Activated naive CD4-positive, alpha-beta T cell (primary cell): ENCODE measurements around the gene GNE.
"Not testable (repeated sequence)": the region's sequence is repeated elsewhere in the genome, so short reads cannot be mapped to it uniquely, and the experiment has no call there.

Experiments
- DNase-seq, 4 experiments: peaks; one replicate each; lab custom pipeline; 2025; lab: John Stamatoyannopoulos, UW

The GNE gene

DNA sequence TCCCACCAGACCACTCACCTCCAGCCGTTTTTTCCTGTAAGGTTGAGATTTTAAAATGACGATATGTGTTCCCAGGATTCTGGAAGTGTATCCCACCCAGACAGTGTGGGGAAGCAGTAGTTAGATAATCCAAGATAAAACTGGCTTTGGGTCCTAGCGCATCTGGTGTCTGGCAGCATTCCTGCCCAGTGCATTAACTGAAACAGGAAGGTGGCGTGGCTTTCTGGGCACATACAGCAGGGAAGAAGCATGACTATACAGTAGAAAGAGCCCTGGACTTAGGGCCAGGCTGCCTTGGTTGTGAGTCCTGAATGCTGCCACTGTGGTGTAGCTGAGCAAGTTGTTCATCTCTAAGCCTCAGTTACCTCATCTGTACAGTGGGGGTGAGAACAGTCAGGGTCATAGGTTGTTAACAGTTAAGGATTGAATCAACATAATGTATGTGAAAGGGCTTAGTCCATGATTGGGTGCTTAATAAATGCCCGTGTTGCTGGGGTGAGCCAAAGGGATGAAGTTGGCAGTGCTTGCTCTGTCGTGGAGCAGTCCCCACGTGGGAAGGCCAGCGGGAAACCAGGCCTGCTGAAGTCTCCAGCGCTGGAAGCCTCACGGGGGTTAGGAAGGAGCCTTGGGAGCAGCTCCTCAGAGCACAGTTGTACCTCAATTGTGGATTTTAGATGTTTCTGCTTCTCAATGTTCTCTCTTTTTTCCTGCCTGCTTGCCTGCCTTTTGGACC, 49.6 kb downstream of the GNE start:
- DNase-seq: no peak

DNA sequence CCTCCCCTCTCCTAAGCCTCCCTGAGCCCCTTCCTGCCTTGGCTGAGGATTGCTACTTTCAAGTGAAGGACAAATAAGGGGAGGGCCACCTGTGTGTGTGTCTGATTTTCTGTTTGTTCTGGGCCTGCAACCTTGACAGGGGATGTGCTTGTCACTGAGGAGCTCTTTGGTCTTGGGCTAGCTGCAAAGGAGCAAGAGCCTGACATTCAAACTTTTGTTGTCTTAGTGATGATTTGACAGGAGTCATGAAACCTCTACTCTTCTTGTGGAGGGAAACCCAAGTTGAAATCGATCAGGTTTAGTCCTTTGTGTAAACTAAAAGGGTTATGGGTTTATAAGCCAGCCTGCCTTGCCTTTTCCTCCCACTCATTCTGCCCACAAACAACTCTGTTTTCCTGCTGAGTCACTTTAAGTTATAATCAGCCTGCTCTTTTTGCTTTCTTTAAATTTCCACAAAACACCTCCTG, 50.7 kb downstream of the GNE start:
- no peak for DNase-seq

DNA sequence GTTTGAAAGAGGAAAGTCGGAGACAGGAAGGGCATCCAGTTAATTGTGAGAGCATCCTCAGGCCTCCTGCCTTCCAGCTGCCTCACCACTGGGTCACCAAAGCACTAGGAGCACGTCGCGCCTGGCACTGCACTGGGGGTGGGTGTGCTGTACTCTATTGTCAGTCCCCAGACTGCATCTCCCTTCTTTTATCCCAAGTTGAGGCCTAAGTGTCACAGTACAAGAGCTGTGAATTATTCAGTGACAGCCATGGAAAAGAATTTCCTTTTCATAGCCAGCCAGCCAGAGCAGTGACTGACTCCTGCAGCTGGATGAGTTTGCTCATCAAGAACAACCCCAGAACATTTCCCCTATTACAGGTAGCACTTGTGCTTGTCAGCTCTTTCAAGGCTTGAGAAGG, 51.2 kb downstream of the GNE start:
- no peak for DNase-seq

DNA sequence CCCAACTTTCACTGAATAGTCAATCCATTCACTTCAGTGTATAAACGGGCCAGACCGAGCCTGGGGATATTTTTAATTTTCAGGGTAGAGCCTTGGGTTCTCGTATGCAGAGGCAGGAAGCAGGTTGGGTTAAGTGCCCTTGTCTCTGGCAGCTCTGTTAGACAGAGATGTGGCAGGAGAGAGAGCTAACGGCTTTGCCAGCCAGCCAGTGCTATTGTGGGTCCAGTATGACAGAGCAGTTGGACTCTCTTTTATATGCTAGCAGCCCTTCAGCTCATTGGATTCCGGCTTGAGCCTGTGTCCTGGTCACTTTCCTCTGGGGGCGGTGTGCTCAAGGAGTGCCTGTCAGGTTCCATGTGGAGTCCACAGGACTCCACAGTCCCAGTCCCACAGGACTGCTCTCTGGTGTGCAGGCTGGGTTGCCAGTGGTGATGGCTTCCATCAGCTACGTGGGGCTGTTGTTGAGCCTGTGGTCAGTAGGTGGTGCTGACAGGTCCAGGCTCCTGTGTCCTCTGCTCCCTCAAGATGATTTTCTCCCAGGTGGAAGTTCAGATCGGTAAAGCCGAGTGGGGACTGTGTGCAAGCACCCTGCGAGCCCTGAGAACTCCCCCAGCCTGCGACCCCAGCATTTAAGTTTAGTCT, 53.2 kb downstream of the GNE start:
- no peak for DNase-seq

DNA sequence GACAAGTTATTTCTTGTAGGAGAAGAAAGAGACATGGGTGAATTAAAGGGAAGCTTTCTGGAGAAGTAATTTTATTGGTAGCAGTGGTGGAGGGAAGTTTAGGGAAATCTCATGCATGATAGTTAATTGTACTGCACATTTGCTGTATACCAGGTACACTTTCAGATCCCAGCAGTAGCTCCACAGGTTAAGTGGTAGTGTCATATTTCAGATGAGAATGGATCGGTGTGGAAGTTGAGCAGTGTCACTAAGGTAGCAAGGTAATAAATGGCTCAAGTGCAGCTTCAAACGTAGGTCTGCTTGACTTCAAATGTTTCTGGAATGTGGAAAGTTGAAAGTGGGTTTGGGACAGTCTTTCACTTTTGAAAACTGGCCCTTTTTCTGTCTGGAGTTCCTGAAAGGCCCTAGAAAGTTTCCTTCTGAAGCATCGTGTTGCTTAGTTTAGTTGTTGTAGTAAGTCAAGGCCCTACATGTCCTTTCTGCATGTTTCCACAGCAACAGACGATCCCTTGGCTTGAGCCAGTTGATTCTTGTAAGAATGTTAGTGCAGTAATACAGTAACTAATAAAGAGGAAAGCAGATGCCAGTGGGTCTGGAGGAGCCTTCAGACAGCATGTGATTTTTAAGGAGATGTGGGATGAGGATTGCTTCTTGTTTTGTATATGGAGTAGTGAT, 63.8 kb downstream of the GNE start:
- no peak for DNase-seq

DNA sequence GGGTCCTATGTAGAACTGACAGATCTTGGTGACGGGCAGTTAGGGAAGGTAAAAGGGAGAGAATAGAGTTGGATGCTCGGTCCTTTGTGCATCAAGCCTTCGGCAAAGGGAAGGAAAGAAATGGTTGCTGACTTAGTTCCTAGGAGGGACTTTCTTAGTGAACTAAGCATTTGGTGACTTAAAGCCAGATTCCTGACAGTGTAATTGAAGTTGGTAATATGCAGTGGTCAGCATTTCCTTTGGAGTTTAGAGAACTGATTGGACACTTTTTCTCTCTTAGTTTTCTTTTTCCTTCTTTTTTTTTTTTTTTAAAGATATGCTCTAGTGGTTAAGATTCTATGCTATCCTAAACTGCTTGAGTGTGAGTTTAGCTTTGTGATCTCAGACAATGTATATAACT, 65.2 kb downstream of the GNE start:
- no peak for DNase-seq

DNA sequence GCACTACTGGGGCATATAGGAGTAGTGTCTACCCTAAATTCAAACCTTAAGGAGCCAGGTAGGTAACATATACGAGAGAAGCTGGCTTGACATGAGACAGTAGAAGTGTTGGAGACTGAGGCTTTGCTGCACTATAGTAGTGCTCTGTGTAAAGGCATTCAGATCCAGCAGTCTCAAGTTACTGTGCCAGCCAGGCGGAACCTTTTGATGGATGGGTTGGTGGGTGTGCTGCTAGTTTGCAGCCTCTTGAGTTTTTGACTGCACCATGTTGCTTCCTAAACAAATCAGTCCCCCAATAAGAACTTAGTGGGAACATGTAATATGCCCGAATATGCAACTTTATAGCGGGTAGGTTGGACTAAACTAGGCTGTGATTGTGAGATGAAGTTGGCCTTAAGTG, 66.1 kb downstream of the GNE start:
- DNase-seq: no peak

DNA sequence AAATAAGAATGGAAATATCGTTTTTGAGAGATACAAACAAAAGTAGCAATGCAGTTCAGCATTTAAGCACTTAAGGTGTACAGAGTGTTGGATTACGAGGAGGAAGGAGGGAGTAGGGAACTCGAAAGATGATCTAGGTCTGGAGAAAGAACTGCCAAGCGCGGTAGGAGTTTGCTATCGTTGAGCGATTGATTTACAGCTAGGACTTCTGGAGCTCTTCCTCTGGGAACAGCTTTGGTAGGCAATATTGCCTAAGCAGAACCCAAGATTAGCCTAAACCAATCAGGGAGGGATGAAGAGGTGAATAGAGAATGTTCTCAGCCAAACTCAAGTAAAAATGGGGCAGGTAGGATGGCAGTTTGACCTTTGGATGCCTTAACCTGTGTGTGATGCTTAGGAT, 66.6 kb downstream of the GNE start:
- DNase-seq: no peak

DNA sequence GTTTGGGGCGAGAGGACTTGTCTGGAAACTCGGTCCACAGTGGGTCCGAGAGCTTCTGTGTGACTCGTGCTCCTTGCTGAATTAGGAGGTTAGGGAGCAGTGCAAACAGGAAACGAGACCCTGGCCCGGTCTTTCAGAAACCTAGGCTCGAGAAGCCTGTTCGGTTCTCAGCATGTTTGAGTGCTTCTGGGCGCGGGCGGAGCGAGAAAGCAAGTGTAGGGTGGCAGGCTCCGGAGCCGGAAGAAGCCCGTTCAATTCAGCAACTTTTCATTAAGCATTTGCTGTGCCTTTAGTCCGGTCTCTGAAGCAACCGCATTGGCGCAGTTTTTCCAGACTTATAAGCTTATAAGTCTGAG, 67.0 kb downstream of the GNE start:
- peak in 3 of 4 experiments; percentile 13 to 32 (median 27) for DNase-seq

DNA sequence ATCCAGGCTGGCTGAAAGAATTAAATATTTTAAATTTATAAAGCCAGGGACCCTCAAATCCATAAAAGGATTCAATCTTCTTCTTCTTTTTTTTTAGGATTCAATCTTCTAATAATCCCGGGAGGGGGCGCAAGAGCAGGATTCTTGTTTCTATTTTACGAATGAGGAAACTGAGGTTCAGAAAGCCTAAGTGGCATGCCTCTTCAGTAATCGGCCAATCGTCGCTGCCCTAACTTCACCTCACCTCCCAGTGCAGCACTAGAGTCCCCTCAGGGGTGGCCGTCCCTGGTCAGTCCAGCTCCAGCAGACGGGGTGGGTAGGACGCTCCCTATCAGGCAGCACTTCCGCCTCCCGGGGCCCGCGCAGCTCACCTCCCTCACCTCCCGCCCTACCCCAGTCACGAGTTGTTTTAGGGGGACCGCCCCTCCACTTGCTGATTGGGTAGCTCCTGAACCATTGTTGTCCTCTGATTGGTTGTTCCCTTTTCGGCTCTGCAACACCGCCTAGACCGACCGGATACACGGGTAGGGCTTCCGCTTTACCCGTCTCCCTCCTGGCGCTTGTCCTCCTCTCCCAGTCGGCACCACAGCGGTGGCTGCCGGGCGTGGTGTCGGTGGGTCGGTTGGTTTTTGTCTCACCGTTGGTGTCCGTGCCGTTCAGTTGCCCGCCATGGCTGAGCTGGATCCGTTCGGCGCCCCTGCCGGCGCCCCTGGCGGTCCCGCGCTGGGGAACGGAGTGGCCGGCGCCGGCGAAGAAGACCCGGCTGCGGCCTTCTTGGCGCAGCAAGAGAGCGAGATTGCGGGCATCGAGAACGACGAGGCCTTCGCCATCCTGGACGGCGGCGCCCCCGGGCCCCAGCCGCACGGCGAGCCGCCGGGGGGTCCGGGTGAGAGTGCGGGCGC, 67.6 kb downstream of the GNE start, which contains the start of gene CLTA:
CLTA (plus strand) TSS at position 534 of the 902 bp plus-strand sequence; CDS start at position 670, 136 bp downstream.
- peak; percentile 81 to 88 (median 84) for DNase-seq

DNA sequence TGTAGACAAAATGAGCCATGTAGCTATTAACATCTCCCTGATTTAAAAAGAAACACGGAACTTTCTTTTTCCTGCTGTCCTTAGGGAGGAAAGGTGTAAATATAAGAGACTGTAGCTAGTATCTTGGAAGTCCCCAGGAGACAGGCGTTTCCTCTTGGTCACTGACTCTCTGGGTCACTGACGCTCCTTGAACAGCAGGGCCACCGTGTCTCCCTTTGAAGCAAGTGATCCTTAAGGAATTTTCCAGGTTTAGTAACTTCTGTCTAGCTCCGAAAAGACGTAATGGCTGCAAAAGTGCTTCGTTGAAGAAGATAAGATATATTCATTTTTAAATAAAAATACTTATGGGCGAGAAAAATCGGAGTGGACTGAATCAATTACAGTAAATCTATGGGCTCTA, 68.3 kb downstream of the GNE start:
- no peak for DNase-seq

DNA sequence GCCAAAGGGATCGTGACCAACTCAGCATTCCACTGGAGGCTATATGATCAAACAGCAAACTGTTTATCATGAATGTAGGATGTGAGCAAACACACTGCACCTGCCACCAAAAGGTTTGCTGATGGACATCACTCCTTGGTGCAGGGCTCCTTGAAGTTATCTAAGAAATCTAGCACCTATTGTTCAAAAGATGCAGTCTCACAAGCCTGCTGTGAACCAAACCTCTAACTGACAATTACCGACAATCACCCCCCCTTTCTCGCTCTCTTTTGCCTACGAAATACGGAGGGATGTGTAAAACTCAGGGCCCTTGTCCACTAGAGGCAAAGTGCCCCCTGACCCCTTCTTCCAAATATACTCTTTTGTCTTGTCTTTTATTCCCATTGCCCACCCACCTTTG, 70.0 kb downstream of the GNE start:
- DNase-seq: no peak

DNA sequence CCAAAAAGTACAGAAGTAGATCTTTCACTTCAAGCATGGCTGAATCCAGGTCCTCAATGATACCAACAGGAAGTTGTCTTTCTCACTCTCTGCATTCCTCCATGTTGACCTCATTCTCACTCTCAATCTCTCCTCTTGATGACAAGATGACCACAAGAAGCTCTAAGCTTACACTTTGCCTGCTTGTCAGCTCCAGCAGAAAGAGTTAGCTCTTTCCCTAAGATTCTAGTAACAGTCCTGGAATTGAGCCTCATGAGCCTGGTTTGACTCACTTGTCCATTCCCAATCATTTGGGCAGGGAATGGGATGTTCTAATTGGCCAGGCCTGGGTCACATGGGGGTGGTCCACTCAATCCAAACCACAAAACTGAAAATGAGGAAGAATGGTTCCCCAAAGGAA, 70.8 kb downstream of the GNE start:
- no peak for DNase-seq

DNA sequence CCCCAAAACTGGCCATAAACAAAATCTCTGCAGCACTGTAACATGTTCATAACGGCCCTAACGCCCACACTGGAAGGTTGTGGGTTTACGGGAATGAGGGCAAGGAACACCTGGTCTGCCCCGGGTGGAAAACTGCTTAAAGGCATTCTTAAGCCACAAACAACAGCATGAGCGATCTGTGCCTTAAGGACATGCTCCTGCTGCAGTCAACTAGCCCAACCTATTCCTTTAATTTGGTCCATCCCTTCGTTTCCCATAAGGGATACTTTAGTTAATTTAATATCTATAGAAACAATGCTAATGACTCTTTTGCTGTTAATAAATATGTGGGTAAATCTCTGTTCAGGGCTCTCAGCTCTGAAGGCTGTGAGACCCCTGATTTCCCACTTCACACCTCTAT, 78.0 kb downstream of the GNE start:
- not testable (repeated sequence) for DNase-seq

DNA sequence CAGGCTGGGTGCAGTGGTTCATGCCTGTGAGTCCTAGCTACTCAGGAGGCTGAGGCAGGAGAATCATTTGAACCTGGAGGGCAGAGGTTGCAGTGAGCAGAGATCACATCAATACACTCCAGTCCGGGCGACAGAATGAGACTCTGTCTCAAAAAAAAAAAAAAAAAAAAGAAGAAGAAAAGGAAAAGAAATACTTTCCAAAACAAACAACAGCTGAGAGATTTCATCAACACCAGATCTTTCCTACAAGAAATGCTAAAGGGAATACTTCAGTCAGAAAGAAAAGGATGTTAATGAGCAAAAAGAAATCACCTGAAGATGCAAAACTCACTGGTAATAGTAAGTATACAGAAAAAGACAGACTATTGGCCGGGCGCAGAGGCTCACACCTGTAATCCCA, 80.7 kb downstream of the GNE start:
- no peak for DNase-seq

DNA sequence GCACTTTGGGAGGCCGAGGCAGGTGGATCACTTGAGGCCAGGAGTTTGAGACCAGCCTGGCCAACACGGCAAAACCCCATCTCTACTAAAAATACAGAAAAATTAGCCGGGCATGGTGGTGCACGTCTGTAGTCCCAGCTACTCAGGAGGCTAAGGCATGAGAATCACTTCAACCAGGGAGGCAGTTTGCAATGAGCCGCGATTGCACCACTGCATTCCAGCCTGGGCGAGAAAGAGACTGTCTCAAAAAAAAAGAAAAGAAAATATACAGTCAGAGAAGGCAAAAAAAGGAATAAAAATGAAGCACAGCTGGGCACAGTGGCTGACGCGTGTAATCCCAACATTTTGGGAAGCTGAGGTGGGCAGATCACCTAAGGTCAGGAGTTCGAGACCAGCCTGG, 81.8 kb downstream of the GNE start:
- DNase-seq: not testable (repeated sequence)

DNA sequence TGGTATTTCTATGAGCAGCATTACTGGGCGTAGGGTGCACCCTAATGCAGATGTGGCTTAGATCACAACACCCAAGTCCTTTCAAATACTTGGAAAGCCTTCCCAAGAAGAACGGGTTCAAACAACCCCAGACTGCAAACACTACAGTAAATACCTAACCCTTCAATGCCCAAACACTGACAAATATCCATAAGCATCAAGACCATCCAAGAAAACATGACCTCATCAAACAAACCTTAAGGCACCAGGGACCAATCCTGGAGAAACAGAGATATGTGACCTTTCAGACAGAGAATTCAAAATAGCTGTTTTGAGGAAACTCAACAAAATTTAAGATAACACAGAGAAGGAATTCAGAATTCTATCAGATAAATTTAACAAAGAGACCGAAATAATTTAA, 83.0 kb downstream of the GNE start:
- DNase-seq: not testable (repeated sequence)

DNA sequence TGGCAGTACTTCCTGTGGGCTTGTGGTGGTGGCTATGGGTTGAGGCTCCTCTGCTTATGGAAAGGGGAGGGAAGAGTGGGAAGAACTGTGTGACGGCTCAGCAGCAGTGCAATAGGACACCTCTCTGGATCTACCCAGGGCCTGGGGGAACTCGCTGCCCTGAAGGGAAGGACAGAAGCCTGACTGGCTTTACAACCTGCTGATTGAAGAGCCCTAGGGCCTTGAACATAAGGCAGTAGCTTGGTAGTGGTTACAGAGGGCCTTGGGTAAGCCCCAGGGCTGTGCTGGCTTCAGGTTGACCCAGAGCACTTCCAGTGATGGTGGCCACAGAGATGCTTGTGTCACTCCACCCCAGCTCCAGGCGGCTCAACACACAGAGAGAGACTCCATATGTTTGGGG, 83.5 kb downstream of the GNE start:
- DNase-seq: no peak

DNA sequence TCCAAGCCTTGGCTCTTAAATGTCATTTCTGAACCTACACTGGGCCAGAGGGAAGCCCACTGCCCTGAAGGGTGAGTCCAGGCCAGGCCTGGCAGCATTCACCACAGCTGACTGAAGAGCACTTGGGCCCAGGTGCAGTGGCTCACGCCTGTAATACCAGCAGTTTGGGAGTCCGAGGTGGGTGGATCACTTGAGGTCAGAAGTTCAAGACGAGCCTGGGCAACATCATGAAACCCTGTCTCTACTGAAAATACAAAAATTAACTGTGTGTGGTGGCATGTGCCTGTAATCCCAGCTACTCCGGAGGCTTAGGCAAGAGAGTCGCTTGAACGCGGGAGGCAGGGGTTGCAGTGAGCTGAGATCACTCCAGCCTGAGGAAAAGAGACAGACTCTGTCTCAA, 84.0 kb downstream of the GNE start:
- DNase-seq: no peak

DNA sequence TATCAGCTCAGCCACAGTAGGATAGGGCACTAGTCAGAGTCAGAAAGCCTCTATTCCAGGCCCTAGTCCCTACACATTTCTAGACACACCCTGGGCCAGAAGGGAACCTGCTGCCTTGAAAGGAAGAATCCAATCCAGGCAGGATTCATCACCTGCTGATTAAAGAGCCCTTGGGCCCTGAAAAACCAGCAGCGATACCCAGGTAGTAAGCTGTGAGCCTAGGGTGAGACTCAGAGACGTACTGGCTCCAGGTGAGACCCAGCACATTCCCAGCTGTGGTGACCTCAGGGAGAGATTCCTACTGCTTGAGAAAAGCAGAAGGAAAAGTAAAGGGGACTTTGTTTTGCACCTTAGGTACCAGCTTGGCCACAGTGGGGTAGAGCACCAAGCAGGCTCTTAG, 84.4 kb downstream of the GNE start:
- no peak for DNase-seq

DNA sequence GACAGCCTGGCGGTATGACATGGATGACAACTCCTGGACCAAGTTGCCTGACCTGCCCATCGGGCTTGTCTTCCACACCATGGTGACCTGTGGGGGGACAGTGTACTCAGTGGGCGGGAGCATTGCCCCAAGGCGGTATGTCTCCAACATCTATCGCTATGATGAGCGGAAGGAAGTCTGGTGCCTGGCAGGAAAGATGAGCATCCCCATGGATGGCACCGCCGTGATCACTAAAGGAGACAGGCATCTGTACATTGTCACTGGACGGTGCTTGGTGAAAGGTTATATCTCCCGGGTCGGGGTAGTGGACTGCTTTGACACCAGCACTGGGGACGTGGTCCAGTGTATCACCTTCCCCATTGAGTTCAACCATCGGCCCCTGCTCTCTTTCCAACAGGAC, 87.7 kb downstream of the GNE start:
- no peak for DNase-seq

DNA sequence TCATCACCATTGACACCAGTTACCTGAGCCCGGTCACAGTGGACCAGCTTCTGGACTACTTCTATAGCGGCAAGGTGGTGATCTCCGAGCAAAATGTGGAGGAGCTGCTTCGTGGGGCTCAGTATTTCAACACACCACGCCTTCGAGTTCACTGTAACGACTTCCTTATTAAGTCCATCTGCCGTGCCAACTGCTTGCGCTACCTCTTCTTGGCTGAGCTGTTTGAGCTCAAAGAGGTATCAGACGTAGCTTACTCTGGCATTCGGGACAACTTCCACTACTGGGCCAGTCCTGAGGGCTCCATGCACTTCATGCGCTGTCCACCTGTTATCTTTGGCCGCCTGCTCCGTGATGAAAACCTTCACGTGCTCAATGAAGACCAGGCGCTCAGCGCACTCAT, 88.5 kb downstream of the GNE start:
- DNase-seq: no peak
